Kidney (tissue), 14 donors: Measurements from ENCODE around the gene UPP1. TPM values are rescaled to one million over a fixed set of nuclear protein-coding genes. Genes with fewer than 3 reads are reported as not detected.

Experiments
- DNase-seq, 5 donors: peaks; one replicate each; pipeline ENCODE4 v3.0.0-alpha.2; 2013 to 2020
- FAIRE-seq: peaks from 2 replicates; lab custom pipeline; 2012; peaks lifted over from hg19 to GRCh38; lab: Jason Lieb, UNC
- H3K27ac ChIP-seq, 2 donors: one replicate each; pipeline ENCODE4 v1.7.0; 2013; ENCODE audit warnings: low read depth in 2 of 2, low read length in 2 of 2, inconsistent platforms in 1 of 2
- H3K27me3 ChIP-seq: one replicate; pipeline ENCODE4 v1.7.1; 2013; ENCODE audit warnings: low read length, inconsistent platforms; ENCODE audit not compliant: control insufficient read depth, insufficient read depth
- H3K36me3 ChIP-seq, 3 donors: one replicate each; pipeline versions ENCODE4 v1.7.0 to v1.7.1; 2013; ENCODE audit warnings: low read length in 3 of 3, control low read depth in 1 of 3, inconsistent platforms in 1 of 3; ENCODE audit not compliant: insufficient read depth in 3 of 3, control insufficient read depth in 2 of 3
- H3K4me1 ChIP-seq, 3 donors: one replicate each; pipeline versions ENCODE4 v1.7.0 to v1.7.1; 2013; ENCODE audit warnings: low read length in 3 of 3, inconsistent platforms in 1 of 3, low read depth in 1 of 3; ENCODE audit not compliant: control insufficient read depth in 2 of 3, insufficient read depth in 2 of 3
- H3K4me3 ChIP-seq, 3 donors: one replicate each; pipeline versions ENCODE4 v1.7.0 to v1.8.1; 2013; ENCODE audit warnings: low read length in 3 of 3, control low read depth in 1 of 3, inconsistent platforms in 1 of 3
- H3K9ac ChIP-seq, 3 donors: one replicate each; pipeline versions ENCODE4 v1.7.0 to v1.7.1; 2013; ENCODE audit warnings: low read length in 3 of 3, control low read depth in 1 of 3, inconsistent platforms in 1 of 3
- H3K9me3 ChIP-seq, 3 donors: one replicate each; pipeline versions ENCODE4 v1.7.0 to v1.7.1; 2013; ENCODE audit warnings: low read length in 3 of 3, control low read depth in 1 of 3, inconsistent platforms in 1 of 3; ENCODE audit not compliant: control insufficient read depth in 2 of 3, insufficient read depth in 1 of 3
- intact Hi-C: fragments of 100-400 bp; cut with DNase I; formaldehyde crosslinking; loops from one replicate; pipeline ENCODE4 v1.11.1; 2022
- polyA plus RNA-seq: library from polyadenylated mRNA; stranded (reverse); fragments of 350-450 nt; fragmentation: Illumina TruSeq; extraction: RNeasy Lipid Tissue Mini Kit (QIAGEN cat#74804); gene quantifications from one replicate; pipeline ENCODE4 v1.2.3, GENCODE V29; 2014; ENCODE audit warnings: low read depth, low replicate concordance; ENCODE audit not compliant: insufficient read depth
- total RNA-seq: library from RNA; stranded (reverse); fragmentation: NEBNext Ultra II Directional; extraction: Animal tissue kit (Norgen Biotek cat#: 25700); gene quantifications from one replicate; pipeline ENCODE4 v1.2.1, GENCODE V29; 2021
- TF ChIP-seq, protein P1 (sequence below): IDR thresholded peaks from 3 replicates; pipeline ENCODE4 v1.5.1; 2012; ENCODE audit warnings: mild to moderate bottlenecking, moderate library complexity, borderline replicate concordance; ENCODE audit not compliant: insufficient read depth; ENCODE audit errors: extremely low read depth
- donor health status: control.
- donor health status: control.
- donor health status: control.
- donor health status: control.
- donor health status: control.
- donor health status: DM: yes; HTN: yes; CAD: no.
- donor health status: Normal renal cell carcinoma (clear cell type).

Gene UPP1
- total and polyA plus RNA-seq, 2 donors from 2014 or later: 36.4 to 76.1 TPM

DNA sequence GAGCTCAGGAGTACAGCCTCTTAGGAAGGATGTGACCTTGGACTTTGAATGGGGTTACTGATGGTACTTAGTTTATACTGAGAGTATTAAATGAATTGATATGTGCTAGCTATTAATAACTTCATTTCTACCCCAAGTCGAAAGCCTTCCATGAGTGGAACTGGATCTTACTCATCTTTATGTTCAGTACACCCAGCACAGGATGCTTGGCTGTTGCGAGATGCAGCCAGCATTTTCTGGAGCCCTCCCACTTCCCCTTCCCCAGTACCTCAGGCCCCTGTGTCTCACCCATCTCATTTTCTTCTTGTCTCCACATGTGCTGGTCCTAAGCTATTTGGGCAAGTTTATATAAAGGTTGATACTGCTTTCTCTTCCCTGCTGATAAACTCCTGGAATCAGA is 7.2 kb downstream of the UPP1 start:
- DNase-seq: no peak
- intact Hi-C loops: no loop called here
- H3K4me1 ChIP-seq: no peaks in the 10 kb centered on the region
- H3K9me3 ChIP-seq: no peaks in the 10 kb centered on the region
- H3K4me3 ChIP-seq: no peak overlapping the region
- FAIRE-seq: no peak
- no peaks in the 10 kb centered on the region for H3K27me3 ChIP-seq
- peaks cover 0 to 34% (median 12%) of the 10 kb centered on the region in 3 donors for H3K36me3 ChIP-seq
- TF ChIP-seq, protein P1, sequence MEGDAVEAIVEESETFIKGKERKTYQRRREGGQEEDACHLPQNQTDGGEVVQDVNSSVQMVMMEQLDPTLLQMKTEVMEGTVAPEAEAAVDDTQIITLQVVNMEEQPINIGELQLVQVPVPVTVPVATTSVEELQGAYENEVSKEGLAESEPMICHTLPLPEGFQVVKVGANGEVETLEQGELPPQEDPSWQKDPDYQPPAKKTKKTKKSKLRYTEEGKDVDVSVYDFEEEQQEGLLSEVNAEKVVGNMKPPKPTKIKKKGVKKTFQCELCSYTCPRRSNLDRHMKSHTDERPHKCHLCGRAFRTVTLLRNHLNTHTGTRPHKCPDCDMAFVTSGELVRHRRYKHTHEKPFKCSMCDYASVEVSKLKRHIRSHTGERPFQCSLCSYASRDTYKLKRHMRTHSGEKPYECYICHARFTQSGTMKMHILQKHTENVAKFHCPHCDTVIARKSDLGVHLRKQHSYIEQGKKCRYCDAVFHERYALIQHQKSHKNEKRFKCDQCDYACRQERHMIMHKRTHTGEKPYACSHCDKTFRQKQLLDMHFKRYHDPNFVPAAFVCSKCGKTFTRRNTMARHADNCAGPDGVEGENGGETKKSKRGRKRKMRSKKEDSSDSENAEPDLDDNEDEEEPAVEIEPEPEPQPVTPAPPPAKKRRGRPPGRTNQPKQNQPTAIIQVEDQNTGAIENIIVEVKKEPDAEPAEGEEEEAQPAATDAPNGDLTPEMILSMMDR: no peak
- H3K9ac ChIP-seq: no peak overlapping the region
- no peak overlapping the region for H3K27ac ChIP-seq

DNA sequence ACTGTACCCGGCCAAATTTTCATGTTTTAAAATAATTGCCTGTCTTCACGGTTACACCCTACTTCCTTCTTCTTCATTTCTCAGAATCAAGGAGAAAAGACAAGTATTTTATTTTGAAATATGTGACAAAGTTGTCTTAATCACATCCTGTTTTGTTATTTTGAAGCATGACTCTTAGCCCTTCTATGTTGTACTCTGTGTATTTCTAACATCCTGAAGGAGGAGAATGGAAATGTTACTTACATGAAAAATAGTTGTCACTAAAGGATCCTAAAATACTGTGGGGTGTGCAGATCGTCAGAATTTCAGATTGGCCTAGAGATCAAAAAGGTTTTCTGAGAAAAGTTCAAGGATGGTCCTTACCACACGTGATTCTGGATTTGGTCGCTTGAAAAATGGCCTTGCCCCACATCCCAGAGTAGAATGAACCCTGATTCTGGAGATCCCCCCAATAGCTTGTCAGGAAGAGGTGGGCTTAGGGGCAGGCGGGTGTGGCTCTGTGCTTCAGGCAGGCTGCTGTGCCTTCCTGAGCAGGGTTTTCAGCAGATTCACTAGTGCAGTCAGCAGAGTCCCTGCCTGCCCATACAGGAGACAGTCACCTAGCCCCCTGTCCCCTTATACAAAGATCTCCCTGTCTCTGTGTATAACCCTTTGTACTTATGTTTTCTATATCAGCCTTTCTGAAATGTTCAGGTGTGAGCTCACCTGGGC is 8.6 kb downstream of the UPP1 start:
- DNase-seq (no peak), FAIRE-seq (no peak)
- intact Hi-C loops: no loop called here
- Histone ChIP-seq H3K9ac (peak overlapping the region in 1 of 3 donors; percentile 10), H3K4me3 (no peak overlapping the region), H3K27me3 (no peaks in the 10 kb centered on the region), H3K36me3 (peaks cover 0 to 37% (median 16%) of the 10 kb centered on the region in 3 donors), H3K9me3 (no peaks in the 10 kb centered on the region), H3K27ac (peak overlapping the region in 1 of 2 donors; percentile 67), H3K4me1 (no peaks in the 10 kb centered on the region)
- TF ChIP-seq, protein P1: no peak

DNA sequence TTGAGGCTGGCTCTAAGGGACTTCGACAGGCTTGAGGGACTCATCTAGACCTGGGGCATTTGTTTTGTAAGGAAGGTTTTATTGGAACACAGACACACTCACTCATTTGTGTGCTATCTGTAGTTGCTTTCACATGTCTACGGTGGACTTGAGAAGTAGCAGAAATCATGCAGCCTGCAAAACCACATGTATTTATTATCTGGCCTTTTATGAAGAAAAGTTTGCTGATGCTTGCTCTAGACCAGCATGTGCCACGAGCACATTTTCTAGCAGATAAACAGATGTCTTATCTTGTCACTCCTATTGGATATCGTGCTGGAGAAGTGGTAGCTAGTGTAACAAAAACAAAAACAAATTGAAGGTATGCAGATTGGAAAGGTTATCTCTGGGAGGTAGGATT is 9.8 kb downstream of the UPP1 start:
- no peak overlapping the region for H3K27ac ChIP-seq
- no peaks in the 10 kb centered on the region for H3K4me1 ChIP-seq
- FAIRE-seq: no peak
- TF ChIP-seq, protein P1: no peak
- H3K4me3 ChIP-seq: no peak overlapping the region
- H3K27me3 ChIP-seq: no peaks in the 10 kb centered on the region
- H3K9ac ChIP-seq: no peak overlapping the region
- DNase-seq: no peak
- intact Hi-C loops: no loop called here
- H3K36me3 ChIP-seq: peaks cover 0 to 47% (median 17%) of the 10 kb centered on the region in 3 donors
- H3K9me3 ChIP-seq: no peaks in the 10 kb centered on the region
